Nephron progenitor cell (in vitro differentiated cells): ENCODE measurements around the gene MAPKAPK5.
"Not testable (repeated sequence)": the region's sequence is repeated elsewhere in the genome, so short reads cannot be mapped to it uniquely, and the experiment has no call there.

Experiments
- DNase-seq: peaks from one replicate; pipeline ENCODE4 v3.0.0; 2021
- H3K27ac Mint-ChIP-seq: 2 replicates; pipeline ENCODE4 v1.8.0; 2021; ENCODE audit warnings: mild to moderate bottlenecking, moderate library complexity, mixed read lengths
- H3K27me3 Mint-ChIP-seq: 2 replicates; pipeline ENCODE4 v1.8.0; 2021; ENCODE audit warnings: mild to moderate bottlenecking, low read depth, mixed read lengths; ENCODE audit not compliant: poor library complexity
- H3K36me3 Mint-ChIP-seq: 2 replicates; pipeline ENCODE4 v1.8.0; 2021; ENCODE audit warnings: low read depth, mixed read lengths
- H3K4me1 Mint-ChIP-seq: 2 replicates; pipeline ENCODE4 v1.8.0; 2021; ENCODE audit warnings: mixed read lengths
- H3K4me3 Mint-ChIP-seq: 2 replicates; pipeline ENCODE4 v1.8.0; 2021; ENCODE audit warnings: mild to moderate bottlenecking, moderate library complexity, mixed read lengths
- H3K9me3 Mint-ChIP-seq: 2 replicates; pipeline ENCODE4 v1.8.0; 2021; ENCODE audit warnings: mild to moderate bottlenecking, moderate library complexity, mixed read lengths
- CTCF ChIP-seq: fragments of 200-600 bp; sonication (generic); IDR thresholded peaks from 2 replicates; pipeline ENCODE4 v1.5.0; 2021; ENCODE audit warnings: antibody characterized with exemption

Gene MAPKAPK5

GRCh38 chr12:111818340-111818739 lies 23.7 kb upstream of the MAPKAPK5 start:
- H3K4me3 Mint-ChIP-seq, result no peak overlapping the region
- peaks cover 3% of the 10 kb centered on the region for H3K27me3 Mint-ChIP-seq
- TF ChIP-seq CTCF, result no peak
- peaks cover 21% of the 10 kb centered on the region for H3K9me3 Mint-ChIP-seq
- H3K4me1 Mint-ChIP-seq, result peaks cover 23% of the 10 kb centered on the region
- peaks cover 7% of the 10 kb centered on the region for H3K36me3 Mint-ChIP-seq
- DNase-seq, result no peak
- H3K27ac Mint-ChIP-seq, result no peak overlapping the region

- Mint-ChIP-seq H3K27me3 (peaks cover 8% of the 10 kb centered on the region), H3K4me3 (no peak overlapping the region), H3K9me3 (peaks cover 21% of the 10 kb centered on the region), H3K4me1 (peaks cover 30% of the 10 kb centered on the region), H3K27ac (no peak overlapping the region), H3K36me3 (peaks cover 4% of the 10 kb centered on the region)
- no peak for DNase-seq
- TF ChIP-seq CTCF, result no peak
These were observed 22.6 kb upstream of the MAPKAPK5 start for GRCh38 chr12:111819191-111820158.

GRCh38 chr12:111820828-111821227 lies 21.2 kb upstream of the MAPKAPK5 start:
- not testable (repeated sequence) for H3K4me3 Mint-ChIP-seq, H3K36me3 Mint-ChIP-seq, DNase-seq, H3K27me3 Mint-ChIP-seq
- Mint-ChIP-seq H3K9me3 (peaks cover 23% of the 10 kb centered on the region), H3K27ac (peak overlapping the region; percentile 4), H3K4me1 (peaks cover 30% of the 10 kb centered on the region)

- TF ChIP-seq CTCF, result no peak
- no peak overlapping the region for H3K27ac Mint-ChIP-seq
- peaks cover 24% of the 10 kb centered on the region for H3K9me3 Mint-ChIP-seq
- H3K4me3 Mint-ChIP-seq, result no peak overlapping the region
- H3K27me3 Mint-ChIP-seq, result peaks cover 12% of the 10 kb centered on the region
- no peak for DNase-seq
- H3K4me1 Mint-ChIP-seq, result peaks cover 30% of the 10 kb centered on the region
- H3K36me3 Mint-ChIP-seq, result no peaks in the 10 kb centered on the region
These were observed 19.1 kb upstream of the MAPKAPK5 start for GRCh38 chr12:111822886-111823285.

- no peaks in the 10 kb centered on the region for H3K36me3 Mint-ChIP-seq
- peaks cover 12% of the 10 kb centered on the region for H3K27me3 Mint-ChIP-seq
- peak overlapping the region; percentile 64 for H3K27ac Mint-ChIP-seq
- no peak for TF ChIP-seq CTCF
- H3K4me3 Mint-ChIP-seq, result no peak overlapping the region
- H3K9me3 Mint-ChIP-seq, result peaks cover 29% of the 10 kb centered on the region
- peaks cover 30% of the 10 kb centered on the region for H3K4me1 Mint-ChIP-seq
- no peak for DNase-seq
These were observed 18.1 kb upstream of the MAPKAPK5 start for GRCh38 chr12:111823891-111824290.

- Mint-ChIP-seq H3K4me1 (peaks cover 29% of the 10 kb centered on the region), H3K9me3 (peaks cover 29% of the 10 kb centered on the region), H3K27me3 (peaks cover 12% of the 10 kb centered on the region)
- DNase-seq, H3K36me3 Mint-ChIP-seq, H3K27ac Mint-ChIP-seq, H3K4me3 Mint-ChIP-seq: not testable (repeated sequence)
These were observed 17.7 kb upstream of the MAPKAPK5 start for GRCh38 chr12:111824312-111824711.

- Mint-ChIP-seq H3K9me3 (peaks cover 24% of the 10 kb centered on the region), H3K27me3 (peaks cover 12% of the 10 kb centered on the region), H3K36me3 (no peaks in the 10 kb centered on the region), H3K27ac (no peak overlapping the region), H3K4me3 (no peak overlapping the region), H3K4me1 (peaks cover 17% of the 10 kb centered on the region)
- TF ChIP-seq CTCF, result no peak
- DNase-seq, result no peak
These were observed 16.5 kb upstream of the MAPKAPK5 start for GRCh38 chr12:111825509-111825908.
